Measurements from ENCODE around the gene KLF9.
"Not testable (repeated sequence)": the region's sequence is repeated elsewhere in the genome, so short reads cannot be mapped to it uniquely, and the experiment has no call there.

Gene KLF9

GRCh38 chr9:70403618-70404025 is 10.8 kb downstream of the KLF9 start:
- DNase-seq (ENCODE audit: low read depth), result no peak

- no peak for DNase-seq (ENCODE audit: low read depth)
Observed at GRCh38 chr9:70403166-70403565, 11.3 kb downstream of the KLF9 start.

GRCh38 chr9:70402213-70402612 is 12.2 kb downstream of the KLF9 start:
- no peak for DNase-seq (ENCODE audit: low read depth)

- DNase-seq (ENCODE audit: low read depth), result not testable (repeated sequence)
Observed at GRCh38 chr9:70401241-70401640, 13.2 kb downstream of the KLF9 start.

- DNase-seq (ENCODE audit: low read depth), result no peak
Observed at GRCh38 chr9:70400107-70400892, 14.2 kb downstream of the KLF9 start.

- DNase-seq (ENCODE audit: low read depth), result no peak
Observed at GRCh38 chr9:70399141-70399540, 15.3 kb downstream of the KLF9 start.

- no peak for DNase-seq (ENCODE audit: low read depth)
Observed at GRCh38 chr9:70398145-70398556, 16.3 kb downstream of the KLF9 start.

GRCh38 chr9:70395652-70396051 is 18.8 kb downstream of the KLF9 start:
- DNase-seq (ENCODE audit: low read depth), result no peak

- DNase-seq (ENCODE audit: low read depth), result no peak
Observed at GRCh38 chr9:70392850-70393249, 21.6 kb downstream of the KLF9 start.

GRCh38 chr9:70392189-70392588 is 22.3 kb downstream of the KLF9 start:
- no peak for DNase-seq (ENCODE audit: low read depth)

GRCh38 chr9:70390933-70391341 is 23.5 kb downstream of the KLF9 start:
- no peak for DNase-seq (ENCODE audit: low read depth)

GRCh38 chr9:70389621-70390266 is 24.7 kb downstream of the KLF9 start:
- no peak for DNase-seq (ENCODE audit: low read depth)

GRCh38 chr9:70389188-70389587 is 25.3 kb downstream of the KLF9 start:
- DNase-seq (ENCODE audit: low read depth), result no peak

- DNase-seq (ENCODE audit: low read depth), result no peak
Observed at GRCh38 chr9:70387663-70388062, 26.8 kb downstream of the KLF9 start.

GRCh38 chr9:70385426-70385825 is 29.0 kb downstream of the KLF9 start:
- DNase-seq (ENCODE audit: low read depth), result no peak

GRCh38 chr9:70382709-70383605 is 31.5 kb downstream of the KLF9 start:
- DNase-seq (ENCODE audit: low read depth), result no peak

GRCh38 chr9:70382046-70382708 is 32.3 kb downstream of the KLF9 start:
- no peak for DNase-seq (ENCODE audit: low read depth)

GRCh38 chr9:70374962-70375618 is 39.4 kb downstream of the KLF9 start:
- no peak for DNase-seq (ENCODE audit: low read depth)

- no peak for DNase-seq (ENCODE audit: low read depth)
Observed at GRCh38 chr9:70367305-70367930, 47.0 kb downstream of the KLF9 start.

GRCh38 chr9:70363760-70364159 is 50.7 kb downstream of the KLF9 start:
- no peak for DNase-seq (ENCODE audit: low read depth)

GRCh38 chr9:70362952-70363351 is 51.5 kb downstream of the KLF9 start:
- DNase-seq (ENCODE audit: low read depth), result no peak

Data from activated T-cell treated with anti-CD3 and anti-CD28 coated beads for 48 hours (primary cell).